HepG2 (cell line): ENCODE measurements around the gene ABCC1. TPM values are rescaled to one million over a fixed set of nuclear protein-coding genes. Genes with fewer than 3 reads are reported as not detected.

ENCODE experiments used
- CENPT ChIP-seq: sonication (generic); formaldehyde crosslinking; IDR thresholded peaks from 2 replicates; pipeline ENCODE4 v1.8.0; 2022; ENCODE audit warnings: low read depth, mild to moderate bottlenecking, moderate library complexity, missing genetic modification reagents
- FOXM1 ChIP-seq: sonication (generic); formaldehyde crosslinking; IDR thresholded peaks from 2 replicates; pipeline ENCODE4 v1.5.0; 2020; ENCODE audit warnings: missing genetic modification reagents
- GLI4 ChIP-seq: sonication (generic); formaldehyde crosslinking; IDR thresholded peaks from 2 replicates; pipeline ENCODE4 v1.5.1; 2020; ENCODE audit warnings: missing genetic modification reagents, mild to moderate bottlenecking, moderate library complexity, borderline replicate concordance
- GPBP1L1 ChIP-seq: sonication (generic); formaldehyde crosslinking; IDR thresholded peaks from 2 replicates; pipeline ENCODE4 v1.5.0; 2020; ENCODE audit warnings: mild to moderate bottlenecking, missing genetic modification reagents
- HNF4A ChIP-seq: sonication (generic); formaldehyde crosslinking; IDR thresholded peaks from 2 replicates; pipeline ENCODE4 v1.4.0; 2020; ENCODE audit warnings: missing genetic modification reagents
- HOMEZ ChIP-seq: IDR thresholded peaks from 2 replicates; pipeline ENCODE4 v1.6.1; 2016; ENCODE audit warnings: low read depth
- MED8 ChIP-seq: sonication (generic); formaldehyde crosslinking; IDR thresholded peaks from 2 replicates; pipeline ENCODE4 v1.8.1; 2023; ENCODE audit warnings: mild to moderate bottlenecking, missing genetic modification reagents; ENCODE audit not compliant: insufficient replicate concordance
- NFE2 ChIP-seq: sonication (generic); formaldehyde crosslinking; IDR thresholded peaks from 2 replicates; pipeline ENCODE4 v1.4.0; 2020; ENCODE audit warnings: missing genetic modification reagents
- NFIB ChIP-seq: sonication (generic); formaldehyde crosslinking; IDR thresholded peaks from 2 replicates; pipeline ENCODE4 v1.9.0; 2021; ENCODE audit warnings: missing genetic modification reagents, mild to moderate bottlenecking, borderline replicate concordance
- NFRKB ChIP-seq: fragments of 450-650 bp; IDR thresholded peaks from 2 replicates; pipeline ENCODE4 v1.6.1; 2017
- NKX3-1 ChIP-seq: sonication (generic); formaldehyde crosslinking; IDR thresholded peaks from 2 replicates; pipeline ENCODE4 v1.5.0; 2020; ENCODE audit warnings: missing genetic modification reagents
- REPIN1 ChIP-seq: sonication (generic); formaldehyde crosslinking; IDR thresholded peaks from 2 replicates; pipeline ENCODE4 v1.8.0; 2022; ENCODE audit warnings: missing genetic modification reagents, low read depth, mild to moderate bottlenecking, borderline replicate concordance
- RFX5 ChIP-seq: IDR thresholded peaks from 2 replicates; pipeline ENCODE4 v1.6.1; 2011; ENCODE audit warnings: low read depth, low read length, improper control_type of control experiment
- SP4 ChIP-seq: sonication (generic); formaldehyde crosslinking; IDR thresholded peaks from 2 replicates; pipeline ENCODE4 v1.8.1; 2023; ENCODE audit warnings: mild to moderate bottlenecking, missing genetic modification reagents
- TEAD3 ChIP-seq: optimal IDR thresholded peaks from 2 replicates; pipeline ENCODE3; 2016; ENCODE audit warnings: borderline replicate concordance
- ZFP36L2 ChIP-seq: sonication (generic); formaldehyde crosslinking; IDR thresholded peaks from 2 replicates; pipeline ENCODE4 v1.4.0; 2020; ENCODE audit warnings: missing genetic modification reagents
- ZMYM3 ChIP-seq: sonication (generic); formaldehyde crosslinking; IDR thresholded peaks from 2 replicates; pipeline ENCODE4 v1.5.1; 2020; ENCODE audit warnings: mild to moderate bottlenecking, missing genetic modification reagents
- ZNF260 ChIP-seq: sonication (generic); formaldehyde crosslinking; IDR thresholded peaks from 2 replicates; pipeline ENCODE4 v1.4.0; 2020; ENCODE audit warnings: missing genetic modification reagents, low read depth, mild to moderate bottlenecking, borderline replicate concordance
- ZNF432 ChIP-seq: sonication (generic); formaldehyde crosslinking; IDR thresholded peaks from 2 replicates; pipeline ENCODE4 v1.5.0; 2020; ENCODE audit warnings: missing genetic modification reagents, mild to moderate bottlenecking, borderline replicate concordance
- ZNF550 ChIP-seq: sonication (generic); formaldehyde crosslinking; IDR thresholded peaks from 2 replicates; pipeline ENCODE4 v1.4.0; 2020; ENCODE audit warnings: mild to moderate bottlenecking, missing genetic modification reagents, borderline replicate concordance
- ZNF558 ChIP-seq: sonication (generic); formaldehyde crosslinking; IDR thresholded peaks from 2 replicates; pipeline ENCODE4 v1.9.0; 2022; ENCODE audit warnings: mild to moderate bottlenecking, missing genetic modification reagents, borderline replicate concordance
- ZNF569 ChIP-seq: sonication (generic); formaldehyde crosslinking; IDR thresholded peaks from 2 replicates; pipeline ENCODE4 v1.5.0; 2020; ENCODE audit warnings: mild to moderate bottlenecking, missing genetic modification reagents, moderate library complexity, borderline replicate concordance
- ZNF614 ChIP-seq: IDR thresholded peaks from 2 replicates; pipeline ENCODE4 v1.6.1; 2018; ENCODE audit warnings: missing biosample characterization, missing genetic modification reagents, inconsistent platforms, borderline replicate concordance
- ZNF709 ChIP-seq: sonication (generic); formaldehyde crosslinking; IDR thresholded peaks from 2 replicates; pipeline ENCODE4 v1.5.0; 2020; ENCODE audit warnings: mild to moderate bottlenecking, missing genetic modification reagents
- ZNF761 ChIP-seq: sonication (generic); formaldehyde crosslinking; conservative IDR thresholded peaks from 2 replicates; pipeline ENCODE4 v1.4.0; 2020; ENCODE audit warnings: mild to moderate bottlenecking, missing genetic modification reagents
- polyA plus RNA-seq, 8 experiments: library from polyadenylated mRNA; depleted of rRNA in 3 of 8; stranded (reverse) in 7 of 8; unstranded in 1 of 8; fragments of >200 nt; fragmentation: Illumina TruSeq in 4 of 8; extraction: Trizol in 4 of 8; gene quantifications; 2 replicates each; pipeline versions ENCODE4 v1.2.1 to v1.2.3, GENCODE V29; 2011 to 2016; ENCODE audit warnings: low read depth in 4 of 8, missing spikeins in 1 of 8, mixed read lengths in 1 of 8; ENCODE audit not compliant: insufficient read depth in 1 of 8
- total RNA-seq, 5 experiments: library from RNA; depleted of rRNA; stranded (reverse); fragments of >200 nt; fragmentation: Illumina TruSeq; extraction: Trizol; gene quantifications; 2 replicates each; pipeline ENCODE4 v1.2.3, GENCODE V29; 2016; ENCODE audit warnings: low read depth in 1 of 5
- TF ChIP-seq, protein P1 (sequence below): sonication (generic); formaldehyde crosslinking; IDR thresholded peaks from 2 replicates; pipeline ENCODE4 v1.5.0; 2020; ENCODE audit warnings: missing genetic modification reagents
- TF ChIP-seq, protein P2 (sequence below): IDR thresholded peaks from 2 replicates; pipeline ENCODE4 v1.6.1; 2016; ENCODE audit warnings: low read depth, borderline replicate concordance

ABCC1 gene
- total and polyA plus RNA-seq, 2 of the 13 experiments (the other 11 are each of a cell fraction or from before 2014, with no cell fraction given), result 13.0 to 30.6 TPM

DNA sequence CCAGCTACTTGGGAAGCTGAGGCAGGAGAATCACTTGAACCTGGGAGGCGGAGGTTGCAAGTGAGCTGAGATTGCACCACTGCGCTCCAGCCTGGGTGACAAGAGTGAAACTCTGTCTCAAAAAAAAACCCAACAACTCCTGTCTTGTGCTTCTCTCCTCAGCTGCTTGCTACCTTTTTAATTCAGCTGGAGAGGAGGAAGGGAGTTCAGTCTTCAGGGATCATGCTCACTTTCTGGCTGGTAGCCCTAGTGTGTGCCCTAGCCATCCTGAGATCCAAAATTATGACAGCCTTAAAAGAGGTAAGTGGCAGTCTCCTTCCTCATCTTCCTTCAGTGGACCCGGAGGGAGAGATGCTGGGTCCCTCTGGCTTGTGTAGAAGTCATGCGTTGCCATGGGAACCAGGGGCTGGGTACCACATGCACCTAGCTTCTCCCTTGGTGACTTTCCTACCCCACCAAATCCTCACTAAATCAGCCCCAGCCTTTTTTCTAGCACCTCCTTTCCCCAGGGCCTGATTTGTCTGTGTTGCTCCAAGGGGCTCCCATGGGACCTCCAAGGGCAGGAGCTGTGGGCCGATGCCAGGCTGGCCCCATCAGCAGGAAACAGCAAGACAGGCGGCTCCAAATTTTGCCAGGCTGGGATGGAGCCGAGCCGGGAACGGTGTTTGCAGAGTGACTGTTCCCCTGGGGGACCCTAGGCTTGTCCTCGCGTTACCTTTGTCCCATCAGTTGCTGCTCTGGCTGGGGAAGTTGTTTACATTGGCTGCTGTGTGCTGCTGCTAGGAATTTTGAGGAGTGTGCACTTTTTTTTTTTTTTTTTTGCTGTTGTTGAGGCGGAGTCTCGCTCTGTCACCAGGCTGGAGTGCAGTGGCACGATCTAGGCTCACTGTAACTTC lies 65.2 kb downstream of the ABCC1 start (continued):
- TF ChIP-seq SP4 (CRISPR knock-in tag) (no peak), NKX3-1 (CRISPR knock-in tag) (no peak), FOXM1 (CRISPR knock-in tag) (no peak), ZNF709 (CRISPR knock-in tag) (no peak), RFX5 (no peak), ZNF558 (no peak), NFRKB (no peak), HOMEZ (CRISPR knock-in tag) (no peak; the same call in 1 of the 2 replicates), ZMYM3 (CRISPR knock-in tag) (peak; percentile 66; the same call in 1 of the 2 replicates), REPIN1 (peak; percentile 39; the same call in 1 of the 2 replicates), CENPT (no peak), ZNF614 (0 out of 2 replicates have a peak, but pooled peaks have one; percentile 52), TEAD3 (CRISPR knock-in tag) (peak; percentile 87), ZNF569 (CRISPR knock-in tag) (no peak), ZNF761 (CRISPR knock-in tag) (no peak; the same call in 1 of the 2 replicates), NFE2 (CRISPR knock-in tag) (no peak), ZFP36L2 (CRISPR knock-in tag) (no peak), ZNF432 (CRISPR knock-in tag) (no peak), MED8 (CRISPR knock-in tag) (no peak), GLI4 (CRISPR knock-in tag) (no peak), ZNF260 (CRISPR knock-in tag) (no peak), NFIB (CRISPR knock-in tag) (no peak), HNF4A (CRISPR knock-in tag) (peak; percentile 57; the same call in 1 of the 2 replicates), GPBP1L1 (no peak), ZNF550 (no peak)
- TF ChIP-seq, protein P1, sequence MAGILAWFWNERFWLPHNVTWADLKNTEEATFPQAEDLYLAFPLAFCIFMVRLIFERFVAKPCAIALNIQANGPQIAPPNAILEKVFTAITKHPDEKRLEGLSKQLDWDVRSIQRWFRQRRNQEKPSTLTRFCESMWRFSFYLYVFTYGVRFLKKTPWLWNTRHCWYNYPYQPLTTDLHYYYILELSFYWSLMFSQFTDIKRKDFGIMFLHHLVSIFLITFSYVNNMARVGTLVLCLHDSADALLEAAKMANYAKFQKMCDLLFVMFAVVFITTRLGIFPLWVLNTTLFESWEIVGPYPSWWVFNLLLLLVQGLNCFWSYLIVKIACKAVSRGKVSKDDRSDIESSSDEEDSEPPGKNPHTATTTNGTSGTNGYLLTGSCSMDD (CRISPR knock-in tag), result no peak
- TF ChIP-seq, protein P2, sequence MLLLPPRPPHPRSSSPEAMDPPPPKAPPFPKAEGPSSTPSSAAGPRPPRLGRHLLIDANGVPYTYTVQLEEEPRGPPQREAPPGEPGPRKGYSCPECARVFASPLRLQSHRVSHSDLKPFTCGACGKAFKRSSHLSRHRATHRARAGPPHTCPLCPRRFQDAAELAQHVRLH (CRISPR knock-in tag), result 0 out of 2 replicates have a peak, but pooled peaks have one; percentile 45
